ENCODE results near the gene ABI3BP. TPM values are rescaled to one million over a fixed set of nuclear protein-coding genes. Genes with fewer than 3 reads are reported as not detected.

The ABI3BP gene
- total and polyA plus RNA-seq, 10 of the 15 experiments (the other 5 are each of a cell fraction or from before 2014, with no cell fraction given), result 0.03 to 0.42 (median 0.11) TPM; not detected in 4

DNA sequence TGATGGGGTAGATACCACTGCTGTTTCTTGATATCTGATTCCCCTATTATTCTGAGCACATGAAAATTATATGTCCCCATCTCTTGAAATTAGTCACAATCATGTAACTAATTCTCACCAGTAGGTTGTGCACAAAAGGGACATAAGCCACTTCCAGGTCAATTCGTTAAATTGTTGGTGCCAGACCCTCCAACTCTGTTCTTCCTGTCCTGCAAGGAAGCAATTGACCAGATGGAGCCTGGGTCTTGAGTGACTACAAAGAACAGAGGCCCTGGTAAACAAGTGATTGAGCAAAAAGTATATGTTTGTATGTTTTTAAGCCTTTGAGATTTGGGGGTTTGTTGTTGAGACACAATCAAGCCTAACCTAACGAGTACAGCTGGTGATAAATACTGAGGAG, 36.9 kb downstream of the ABI3BP start:
- Histone ChIP-seq H3K27ac (ENCODE audit: control insufficient read depth, insufficient read depth) (no peak overlapping the region), H4K20me1 (ENCODE audit: control insufficient read depth, insufficient read depth) (no peaks in the 10 kb centered on the region), H3K4me2 (ENCODE audit: control insufficient read depth, insufficient read depth) (no peak overlapping the region), H3K9ac (ENCODE audit: control insufficient read depth, insufficient read depth, low read length) (no peak overlapping the region), H3K27me3 (replicated peaks in 1 of 2; ENCODE audit: control insufficient read depth in 2 of 2, insufficient read depth in 2 of 2, low read length in 1 of 2) (no peaks in the 10 kb centered on the region), H3K36me3 (ENCODE audit: control insufficient read depth in 2 of 2, insufficient read depth in 2 of 2, low read length in 1 of 2) (no peaks in the 10 kb centered on the region), H3K4me1 (ENCODE audit: control insufficient read depth, insufficient read depth, low read length) (no peaks in the 10 kb centered on the region), H2AFZ (ENCODE audit: control insufficient read depth, low read depth, low read length) (no peak overlapping the region), H3K4me3 (no peak overlapping the region), H3K9me3 (replicated peaks; ENCODE audit: control insufficient read depth, insufficient read depth, low read length) (no peaks in the 10 kb centered on the region; the same call in 2 of the 3 replicates), H3K79me2 (ENCODE audit: control insufficient read depth, insufficient read depth, low read length) (no peaks in the 10 kb centered on the region)
- ChIA-PET RAD21 (ENCODE audit: unreplicated experiment) (no interaction called here), CTCF (no interaction called here), SMC1A (ENCODE audit: uncharacterized antibody, unreplicated experiment) (no interaction called here), POLR2A (interaction anchor here (0.7 kb wide), 1 partner anchor 52 kb away, joined by 4 read pairs; no protein-coding TSS in a partner anchor)
- 0% methylated on average over 2 of the region's 2 CpGs for WGBS (ENCODE audit: insufficient coverage, insufficient replicate concordance, low lambda C conversion rate, missing lambda C conversion rate)
- ATAC-seq (no peak), DNase-seq (ENCODE audit: low read depth, low spot score) (no peak), FAIRE-seq (no peak)
- in situ Hi-C loops (cut with MboI), result no loop called here
- TF ChIP-seq MYB (IDR thresholded peaks at IDR 0.05; ENCODE audit: borderline replicate concordance, low read depth, low read length), result no peak
- TF ChIP-seq POLR2AphosphoS5 (IDR thresholded peaks at IDR 0.05; ENCODE audit: low read length), result no peak
- TF ChIP-seq, protein P1, sequence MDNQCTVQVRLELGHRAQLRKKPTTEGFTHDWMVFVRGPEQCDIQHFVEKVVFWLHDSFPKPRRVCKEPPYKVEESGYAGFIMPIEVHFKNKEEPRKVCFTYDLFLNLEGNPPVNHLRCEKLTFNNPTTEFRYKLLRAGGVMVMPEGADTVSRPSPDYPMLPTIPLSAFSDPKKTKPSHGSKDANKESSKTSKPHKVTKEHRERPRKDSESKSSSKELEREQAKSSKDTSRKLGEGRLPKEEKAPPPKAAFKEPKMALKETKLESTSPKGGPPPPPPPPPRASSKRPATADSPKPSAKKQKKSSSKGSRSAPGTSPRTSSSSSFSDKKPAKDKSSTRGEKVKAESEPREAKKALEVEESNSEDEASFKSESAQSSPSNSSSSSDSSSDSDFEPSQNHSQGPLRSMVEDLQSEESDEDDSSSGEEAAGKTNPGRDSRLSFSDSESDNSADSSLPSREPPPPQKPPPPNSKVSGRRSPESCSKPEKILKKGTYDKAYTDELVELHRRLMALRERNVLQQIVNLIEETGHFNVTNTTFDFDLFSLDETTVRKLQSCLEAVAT (IDR thresholded peaks at IDR 0.05), result no peak
- TF ChIP-seq, protein P2, sequence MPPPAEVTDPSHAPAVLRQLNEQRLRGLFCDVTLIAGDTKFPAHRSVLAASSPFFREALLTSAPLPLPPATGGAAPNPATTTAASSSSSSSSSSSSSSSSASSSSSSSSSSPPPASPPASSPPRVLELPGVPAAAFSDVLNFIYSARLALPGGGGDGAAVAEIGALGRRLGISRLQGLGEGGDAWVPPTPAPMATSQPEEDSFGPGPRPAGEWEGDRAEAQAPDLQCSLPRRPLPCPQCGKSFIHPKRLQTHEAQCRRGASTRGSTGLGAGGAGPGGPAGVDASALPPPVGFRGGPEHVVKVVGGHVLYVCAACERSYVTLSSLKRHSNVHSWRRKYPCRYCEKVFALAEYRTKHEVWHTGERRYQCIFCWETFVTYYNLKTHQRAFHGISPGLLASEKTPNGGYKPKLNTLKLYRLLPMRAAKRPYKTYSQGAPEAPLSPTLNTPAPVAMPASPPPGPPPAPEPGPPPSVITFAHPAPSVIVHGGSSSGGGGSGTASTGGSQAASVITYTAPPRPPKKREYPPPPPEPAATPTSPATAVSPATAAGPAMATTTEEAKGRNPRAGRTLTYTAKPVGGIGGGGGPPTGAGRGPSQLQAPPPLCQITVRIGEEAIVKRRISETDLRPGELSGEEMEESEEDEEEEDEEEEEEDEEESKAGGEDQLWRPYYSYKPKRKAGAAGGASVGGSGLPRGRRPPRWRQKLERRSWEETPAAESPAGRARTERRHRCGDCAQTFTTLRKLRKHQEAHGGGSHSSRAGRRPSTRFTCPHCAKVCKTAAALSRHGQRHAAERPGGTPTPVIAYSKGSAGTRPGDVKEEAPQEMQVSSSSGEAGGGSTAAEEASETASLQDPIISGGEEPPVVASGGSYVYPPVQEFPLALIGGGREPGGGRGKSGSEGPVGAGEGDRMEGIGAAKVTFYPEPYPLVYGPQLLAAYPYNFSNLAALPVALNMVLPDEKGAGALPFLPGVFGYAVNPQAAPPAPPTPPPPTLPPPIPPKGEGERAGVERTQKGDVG (CRISPR knock-in tag; IDR thresholded peaks at IDR 0.05), result no peak
- TF ChIP-seq EED (IDR thresholded peaks at IDR 0.05; ENCODE audit: low read depth), result no peak
- TF ChIP-seq NFIC (IDR thresholded peaks at IDR 0.05; ENCODE audit: low read depth, low read length), result no peak
- TF ChIP-seq SP1 (IDR thresholded peaks at IDR 0.05; ENCODE audit: low read depth, low read length), result no peak
- TF ChIP-seq JUNB (IDR thresholded peaks at IDR 0.05), result no peak
- TF ChIP-seq CHD2 (IDR thresholded peaks at IDR 0.05; ENCODE audit: borderline replicate concordance, low read depth, low read length), result no peak
- no peak for TF ChIP-seq YY1 (IDR thresholded peaks at IDR 0.05; ENCODE audit: low read depth, low read length)
- intact Hi-C loops (cut with micrococcal nuclease; ENCODE audit: unreplicated experiment), result no loop called here
- BruUV-seq (replicated peaks), result no TSS peak
